B cell (primary cell): ENCODE measurements around the gene UBR3.

Experiments used
- CTCF ChIP-seq: fragments of 200-600 bp; IDR thresholded peaks from one replicate; pipeline ENCODE4 v1.8.0; 2022; ENCODE audit warnings: antibody characterized with exemption, mild to moderate bottlenecking
- EZH2 ChIP-seq: IDR thresholded peaks from 2 replicates; pipeline ENCODE4 v1.6.1; 2012; ENCODE audit warnings: borderline replicate concordance, low read depth, mild to moderate bottlenecking, moderate library complexity, low read length; ENCODE audit not compliant: insufficient read depth, poor library complexity, severe bottlenecking

GRCh38 chr2:169900686-169901085, 73.4 kb downstream of the UBR3 start:
- no peak for TF ChIP-seq CTCF
- no peak for TF ChIP-seq EZH2
